Right renal pelvis (tissue), 4 donors: ENCODE results near the gene COBL. TPM values are rescaled to one million over a fixed set of nuclear protein-coding genes. Genes with fewer than 3 reads are reported as not detected.

Source experiments
- DNase-seq, 4 donors: peaks; one replicate each; pipeline ENCODE4 v3.0.0-alpha.2; 2013; ENCODE audit warnings: low read depth in 4 of 4, low spot score in 3 of 4, missing footprints in 1 of 4
- polyA plus RNA-seq, 4 donors: library from polyadenylated mRNA; unstranded; fragments of 120-200 nt; gene quantifications; one replicate each; pipeline ENCODE4 v1.2.1, GENCODE V29; 2013; ENCODE audit not compliant: insufficient read length in 4 of 4

The COBL gene
- polyA plus RNA-seq, 4 donors = 16.3 to 20.7 (median 17.1) TPM

- no peak for DNase-seq
These were observed 281.9 kb downstream of the COBL start for GRCh38 chr7:51034521-51035264.

- DNase-seq = no peak
These were observed 282.7 kb downstream of the COBL start for GRCh38 chr7:51033727-51034520.

GRCh38 chr7:51031791-51032515, 284.7 kb downstream of the COBL start:
- DNase-seq = no peak

GRCh38 chr7:51031216-51031615, 285.4 kb downstream of the COBL start:
- no peak for DNase-seq

GRCh38 chr7:51029701-51030191, 286.9 kb downstream of the COBL start:
- DNase-seq = no peak

- no peak for DNase-seq
These were observed 287.5 kb downstream of the COBL start for GRCh38 chr7:51029131-51029530.

- DNase-seq = no peak
These were observed 288.4 kb downstream of the COBL start for GRCh38 chr7:51027935-51028830.

- no peak for DNase-seq
These were observed 289.3 kb downstream of the COBL start for GRCh38 chr7:51027106-51027934.

- no peak for DNase-seq
These were observed 290.3 kb downstream of the COBL start for GRCh38 chr7:51026341-51026740.

- DNase-seq = no peak
These were observed 290.9 kb downstream of the COBL start for GRCh38 chr7:51025668-51026067.

- DNase-seq = no peak
These were observed 291.7 kb downstream of the COBL start for GRCh38 chr7:51024867-51025266.

GRCh38 chr7:51023547-51023946, 293.1 kb downstream of the COBL start:
- no peak for DNase-seq

GRCh38 chr7:51022821-51023220, 293.8 kb downstream of the COBL start:
- no peak for DNase-seq

GRCh38 chr7:51021906-51022570, 294.6 kb downstream of the COBL start:
- DNase-seq = no peak

GRCh38 chr7:51020944-51021343, 295.7 kb downstream of the COBL start:
- no peak for DNase-seq

GRCh38 chr7:51019891-51020870, 296.4 kb downstream of the COBL start:
- DNase-seq = no peak

- no peak for DNase-seq
These were observed 297.3 kb downstream of the COBL start for GRCh38 chr7:51019191-51019844.
